GM21619 (cell line): ENCODE data around the gene GOSR1.
"Not testable (repeated sequence)": the region's sequence is repeated elsewhere in the genome, so short reads cannot be mapped to it uniquely, and the experiment has no call there.

Experiments
- ATAC-seq: cut with Tn5 transposase; IDR thresholded peaks from one replicate; pipeline ENCODE4 v1.9.1; 2021; ENCODE audit not compliant: unreplicated experiment

The GOSR1 gene

GRCh38 chr17:30541802-30542201 is 64.6 kb downstream of the GOSR1 start:
- ATAC-seq, result no peak

- ATAC-seq, result no peak
Observed at GRCh38 chr17:30543456-30543855, 66.2 kb downstream of the GOSR1 start.

GRCh38 chr17:30545024-30545423 is 67.8 kb downstream of the GOSR1 start:
- no peak for ATAC-seq

- no peak for ATAC-seq
Observed at GRCh38 chr17:30547778-30548573, 70.8 kb downstream of the GOSR1 start.

GRCh38 chr17:30549181-30549580 is 72.0 kb downstream of the GOSR1 start:
- ATAC-seq, result not testable (repeated sequence)

- ATAC-seq, result no peak
Observed at GRCh38 chr17:30549864-30550511, 72.8 kb downstream of the GOSR1 start.

GRCh38 chr17:30550512-30551273 is 73.5 kb downstream of the GOSR1 start:
- ATAC-seq, result peak; percentile 84

- not testable (repeated sequence) for ATAC-seq
Observed at GRCh38 chr17:30551274-30551995, 74.2 kb downstream of the GOSR1 start.

- ATAC-seq, result no peak
Observed at GRCh38 chr17:30551996-30552339, 74.8 kb downstream of the GOSR1 start.

GRCh38 chr17:30552994-30553566 is 75.9 kb downstream of the GOSR1 start:
- no peak for ATAC-seq

GRCh38 chr17:30553823-30554440 is 76.7 kb downstream of the GOSR1 start:
- not testable (repeated sequence) for ATAC-seq

- no peak for ATAC-seq
Observed at GRCh38 chr17:30554839-30555751, 77.9 kb downstream of the GOSR1 start.

GRCh38 chr17:30555942-30556341 is 78.7 kb downstream of the GOSR1 start:
- no peak for ATAC-seq

GRCh38 chr17:30556374-30557332 is 79.4 kb downstream of the GOSR1 start:
- no peak for ATAC-seq

- ATAC-seq, result no peak
Observed at GRCh38 chr17:30557916-30558685, 80.9 kb downstream of the GOSR1 start.

GRCh38 chr17:30558686-30559545 is 81.7 kb downstream of the GOSR1 start:
- ATAC-seq, result no peak

- no peak for ATAC-seq
Observed at GRCh38 chr17:30559656-30560055, 82.4 kb downstream of the GOSR1 start.
